BE2C (cell line): ENCODE results near the gene AMELY.

Source experiments
- DNase-seq: peaks from one replicate; pipeline ENCODE4 v3.0.0-alpha.2; 2020
- H3K27me3 ChIP-seq: fragments of 250-450 bp; sonication (Bioruptor Pico); 2 replicates; pipeline ENCODE4 v1.5.1; 2020; ENCODE audit warnings: mild to moderate bottlenecking
- H3K36me3 ChIP-seq: fragments of 250-450 bp; sonication (Bioruptor Pico); 2 replicates; pipeline ENCODE4 v1.5.1; 2020; ENCODE audit warnings: mild to moderate bottlenecking
- H3K4me1 ChIP-seq: fragments of 250-450 bp; sonication (Bioruptor Pico); 2 replicates; pipeline ENCODE4 v1.5.1; 2020
- H3K4me3 ChIP-seq: 2 replicates; pipeline ENCODE4 v1.5.1; 2011; ENCODE audit warnings: low read depth, low read length
- H3K9me3 ChIP-seq: fragments of 250-450 bp; sonication (Bioruptor Pico); 2 replicates; pipeline ENCODE4 v1.5.1; 2020
- TF ChIP-seq, protein P1 (sequence below): IDR thresholded peaks from 2 replicates; pipeline ENCODE4 v1.5.1; 2012; ENCODE audit warnings: mild to moderate bottlenecking, low read depth, low read length

The AMELY gene

DNA sequence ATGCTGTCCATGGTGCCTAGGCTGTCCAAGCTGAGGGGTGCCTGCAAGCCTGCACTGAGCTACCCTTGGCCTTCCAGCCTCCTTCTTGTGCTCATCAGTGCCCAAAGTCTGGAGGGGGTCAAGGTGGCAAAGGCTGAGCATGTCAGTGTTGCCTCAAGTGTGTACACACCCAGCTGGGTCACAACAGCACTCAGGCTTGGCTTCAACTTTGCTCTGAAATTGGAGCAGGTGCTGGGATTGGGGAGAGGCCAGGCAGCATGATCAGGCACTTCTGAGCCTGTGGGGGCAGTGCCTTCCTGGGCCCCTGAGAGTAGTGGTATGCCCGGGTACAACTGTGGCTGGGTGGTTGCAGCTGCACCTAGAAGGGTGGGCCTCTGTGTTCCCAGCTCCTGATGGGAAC lies 17.7 kb upstream of the AMELY start:
- DNase-seq = no peak
- Histone ChIP-seq H3K4me3 (no peak overlapping the region), H3K27me3 (no peaks in the 10 kb centered on the region), H3K9me3 (no peaks in the 10 kb centered on the region), H3K4me1 (no peaks in the 10 kb centered on the region), H3K36me3 (no peaks in the 10 kb centered on the region)
- TF ChIP-seq, protein P1, sequence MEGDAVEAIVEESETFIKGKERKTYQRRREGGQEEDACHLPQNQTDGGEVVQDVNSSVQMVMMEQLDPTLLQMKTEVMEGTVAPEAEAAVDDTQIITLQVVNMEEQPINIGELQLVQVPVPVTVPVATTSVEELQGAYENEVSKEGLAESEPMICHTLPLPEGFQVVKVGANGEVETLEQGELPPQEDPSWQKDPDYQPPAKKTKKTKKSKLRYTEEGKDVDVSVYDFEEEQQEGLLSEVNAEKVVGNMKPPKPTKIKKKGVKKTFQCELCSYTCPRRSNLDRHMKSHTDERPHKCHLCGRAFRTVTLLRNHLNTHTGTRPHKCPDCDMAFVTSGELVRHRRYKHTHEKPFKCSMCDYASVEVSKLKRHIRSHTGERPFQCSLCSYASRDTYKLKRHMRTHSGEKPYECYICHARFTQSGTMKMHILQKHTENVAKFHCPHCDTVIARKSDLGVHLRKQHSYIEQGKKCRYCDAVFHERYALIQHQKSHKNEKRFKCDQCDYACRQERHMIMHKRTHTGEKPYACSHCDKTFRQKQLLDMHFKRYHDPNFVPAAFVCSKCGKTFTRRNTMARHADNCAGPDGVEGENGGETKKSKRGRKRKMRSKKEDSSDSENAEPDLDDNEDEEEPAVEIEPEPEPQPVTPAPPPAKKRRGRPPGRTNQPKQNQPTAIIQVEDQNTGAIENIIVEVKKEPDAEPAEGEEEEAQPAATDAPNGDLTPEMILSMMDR = no peak

DNA sequence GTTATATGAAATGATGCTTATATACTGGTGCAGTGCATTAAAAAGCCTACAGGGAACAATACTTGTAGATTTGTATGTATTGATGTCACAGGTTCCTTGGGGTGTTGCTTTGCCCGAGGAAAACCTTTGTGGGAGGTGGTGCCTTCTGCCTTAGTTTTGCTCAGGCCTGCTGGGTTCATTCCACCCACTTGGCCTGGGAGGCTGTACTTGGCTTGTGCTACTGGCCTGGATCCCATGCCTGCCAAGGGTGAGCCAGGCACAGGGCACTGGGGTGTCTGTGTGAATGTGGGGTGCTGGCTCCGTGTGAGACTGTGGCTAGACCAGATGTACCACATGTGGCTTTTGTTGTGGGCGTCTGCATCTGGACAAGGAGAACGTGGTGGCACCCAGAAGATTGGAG lies 16.7 kb upstream of the AMELY start:
- TF ChIP-seq, protein P1 = no peak
- DNase-seq = no peak
- Histone ChIP-seq H3K4me1 (no peaks in the 10 kb centered on the region), H3K9me3 (no peaks in the 10 kb centered on the region), H3K36me3 (no peaks in the 10 kb centered on the region), H3K27me3 (no peaks in the 10 kb centered on the region), H3K4me3 (no peak overlapping the region)

DNA sequence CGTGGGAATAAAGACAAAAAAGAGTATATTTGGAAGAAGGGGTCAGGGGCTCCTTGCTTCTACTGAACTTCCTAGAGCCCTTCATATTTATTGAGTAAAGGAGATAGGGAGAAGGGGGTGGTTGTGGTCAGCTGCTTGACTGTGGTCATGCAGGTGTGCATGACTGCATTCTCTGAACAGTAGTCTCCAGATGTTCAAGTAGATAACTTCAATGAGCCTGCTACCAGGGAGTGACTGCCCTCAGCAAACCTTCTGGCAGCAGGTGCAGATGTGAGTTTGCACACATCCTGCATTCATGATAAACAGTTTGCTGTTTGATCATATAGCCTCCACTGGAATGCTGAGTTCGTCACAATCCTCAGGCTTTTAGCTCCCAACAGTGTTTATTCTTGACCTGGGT lies 9.5 kb upstream of the AMELY start:
- no peaks in the 10 kb centered on the region for H3K27me3 ChIP-seq
- no peaks in the 10 kb centered on the region for H3K4me1 ChIP-seq
- no peak for DNase-seq
- no peaks in the 10 kb centered on the region for H3K36me3 ChIP-seq
- H3K4me3 ChIP-seq = no peak overlapping the region
- TF ChIP-seq, protein P1 = no peak
- H3K9me3 ChIP-seq = no peaks in the 10 kb centered on the region

DNA sequence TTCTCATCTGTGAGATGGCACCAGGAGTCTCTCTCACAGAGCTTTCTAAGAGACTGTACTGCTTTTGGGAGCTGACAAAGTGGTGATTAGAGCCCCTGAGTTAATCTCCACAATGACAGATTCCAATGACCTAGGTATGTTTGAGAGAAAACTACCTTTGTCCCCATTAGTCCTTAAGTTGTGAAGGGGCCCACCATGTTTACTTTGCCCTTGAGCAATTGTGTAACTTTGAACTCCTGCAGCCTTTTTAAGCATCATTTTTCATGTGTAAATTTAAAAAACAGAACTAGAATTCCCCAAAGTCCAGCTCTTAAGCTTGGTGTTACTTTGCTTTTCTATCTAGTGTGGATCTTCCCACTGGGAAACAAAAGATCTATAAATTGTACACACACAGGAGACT lies 1.8 kb upstream of the AMELY start:
- H3K4me3 ChIP-seq = no peak overlapping the region
- TF ChIP-seq, protein P1 = no peak
- DNase-seq = no peak
- H3K27me3 ChIP-seq = no peaks in the 10 kb centered on the region
- H3K36me3 ChIP-seq = no peaks in the 10 kb centered on the region
- no peaks in the 10 kb centered on the region for H3K4me1 ChIP-seq
- no peaks in the 10 kb centered on the region for H3K9me3 ChIP-seq

DNA sequence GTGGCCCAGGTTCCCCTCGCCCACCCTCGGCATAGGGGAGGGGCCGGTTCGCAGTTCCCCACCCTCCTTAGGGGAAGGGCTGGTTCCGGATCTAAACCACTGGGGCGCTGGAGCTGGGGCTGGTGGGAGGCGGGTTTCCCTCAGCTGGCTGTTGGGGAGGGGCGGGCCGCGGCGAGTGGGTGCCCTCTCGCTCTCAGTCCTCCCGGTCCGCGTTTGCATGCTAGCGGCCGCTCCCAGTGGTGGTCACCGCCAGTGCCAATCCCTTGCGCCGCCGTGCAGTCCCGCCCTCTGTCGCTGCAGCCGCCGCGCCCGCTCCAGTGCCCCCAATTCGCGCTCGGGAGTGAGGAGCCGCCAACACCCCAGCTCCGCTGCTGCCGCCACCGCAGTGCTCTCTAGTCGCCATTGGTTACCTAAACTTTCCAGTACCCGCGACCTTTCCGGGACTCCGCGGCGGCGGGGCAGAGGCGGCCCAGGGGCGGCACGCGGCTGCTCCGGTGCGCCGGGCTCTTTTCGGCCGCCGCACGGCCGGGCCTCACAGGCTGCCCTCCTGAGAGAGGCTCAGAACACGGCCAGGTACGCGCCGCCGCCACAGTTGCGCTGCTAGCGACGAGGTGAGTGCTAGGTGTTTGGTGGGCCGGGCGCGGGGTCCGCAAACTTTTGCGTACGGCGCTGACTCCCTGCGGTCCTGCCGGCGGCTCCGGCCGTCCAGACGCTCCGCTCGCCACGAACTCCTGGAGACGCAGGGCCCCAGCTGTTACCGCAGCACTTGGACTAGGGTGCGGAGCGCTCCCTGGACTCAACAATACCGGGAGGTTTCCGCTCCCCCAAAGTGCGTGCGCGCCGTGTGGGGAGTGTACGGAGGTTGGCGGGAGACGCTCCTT lies 940 bp downstream of the AMELY start, which contains the start of gene TBL1Y:
Gene TBL1Y (plus strand): TSS at position 326 of the 881 bp plus-strand sequence. CDS start 114,388 bp downstream, outside the sequence.
- H3K4me1 ChIP-seq = no peaks in the 10 kb centered on the region
- TF ChIP-seq, protein P1 = no peak
- no peak for DNase-seq
- no peaks in the 10 kb centered on the region for H3K36me3 ChIP-seq
- no peak within 1 kb of the TSS for H3K4me3 ChIP-seq
- H3K27me3 ChIP-seq = no peaks in the 10 kb centered on the region
- no peaks in the 10 kb centered on the region for H3K9me3 ChIP-seq

DNA sequence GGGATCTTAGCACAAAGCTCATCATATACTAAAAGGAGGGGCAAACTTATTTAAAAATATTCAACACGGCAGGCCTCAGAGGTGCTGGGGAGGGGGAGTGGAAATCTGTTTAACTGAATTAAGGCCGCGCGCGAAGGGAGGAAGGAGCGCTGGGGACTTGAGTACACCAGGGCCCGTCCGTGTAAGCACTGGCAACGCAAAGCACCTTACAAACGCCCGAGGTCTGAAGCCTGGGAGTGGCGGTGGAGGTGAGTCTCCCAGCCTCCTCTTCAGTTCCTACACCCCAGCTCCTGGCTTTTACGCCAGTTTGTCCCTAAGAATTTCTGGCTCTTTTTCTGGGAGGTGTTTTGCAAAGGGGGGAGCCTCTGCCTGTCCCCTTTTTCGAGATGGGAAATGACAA lies 1.7 kb downstream of the AMELY start:
- Histone ChIP-seq H3K4me1 (no peaks in the 10 kb centered on the region), H3K9me3 (no peaks in the 10 kb centered on the region), H3K4me3 (no peak overlapping the region), H3K36me3 (no peaks in the 10 kb centered on the region), H3K27me3 (no peaks in the 10 kb centered on the region)
- no peak for DNase-seq
- TF ChIP-seq, protein P1 = no peak
